Activated CD4-positive, alpha-beta T cell treated with anti-CD3 and anti-CD28 coated beads, Interleukin-2, amount 10 ng/mL, durations not matched to agents 24 days and 14 days (primary cell): ENCODE measurements around the gene KIAA0513. TPM values are rescaled to one million over a fixed set of nuclear protein-coding genes. Genes with fewer than 3 reads are reported as not detected.

Experiments
- DNase-seq: peaks from one replicate; pipeline ENCODE4 v3.0.0; 2022
- H3K27ac Mint-ChIP-seq: one replicate; pipeline ENCODE4 v1.8.0; 2022; ENCODE audit warnings: mild to moderate bottlenecking, mixed read lengths
- H3K27me3 Mint-ChIP-seq: one replicate; pipeline ENCODE4 v1.8.0; 2022; ENCODE audit warnings: mixed read lengths
- H3K36me3 Mint-ChIP-seq: one replicate; pipeline ENCODE4 v1.8.0; 2022; ENCODE audit warnings: low read depth, mild to moderate bottlenecking, mixed read lengths
- H3K4me1 Mint-ChIP-seq: one replicate; pipeline ENCODE4 v1.8.0; 2021; ENCODE audit warnings: mixed read lengths
- H3K4me3 Mint-ChIP-seq: one replicate; pipeline ENCODE4 v1.8.0; 2022; ENCODE audit warnings: mild to moderate bottlenecking, moderate library complexity, mixed read lengths
- H3K9me3 Mint-ChIP-seq: one replicate; pipeline ENCODE4 v1.8.0; 2021; ENCODE audit warnings: mixed read lengths
- intact Hi-C: fragments of 100-400 bp; cut with micrococcal nuclease; formaldehyde crosslinking; loops from one replicate; pipeline ENCODE4 v1.15.1; 2023
- total RNA-seq: library from RNA; stranded (reverse); gene quantifications from 2 replicates; pipeline ENCODE4 v1.2.3, GENCODE V29; 2022

The KIAA0513 gene
- total RNA-seq, 1 donor from 2014 or later: 12.1 TPM

DNA sequence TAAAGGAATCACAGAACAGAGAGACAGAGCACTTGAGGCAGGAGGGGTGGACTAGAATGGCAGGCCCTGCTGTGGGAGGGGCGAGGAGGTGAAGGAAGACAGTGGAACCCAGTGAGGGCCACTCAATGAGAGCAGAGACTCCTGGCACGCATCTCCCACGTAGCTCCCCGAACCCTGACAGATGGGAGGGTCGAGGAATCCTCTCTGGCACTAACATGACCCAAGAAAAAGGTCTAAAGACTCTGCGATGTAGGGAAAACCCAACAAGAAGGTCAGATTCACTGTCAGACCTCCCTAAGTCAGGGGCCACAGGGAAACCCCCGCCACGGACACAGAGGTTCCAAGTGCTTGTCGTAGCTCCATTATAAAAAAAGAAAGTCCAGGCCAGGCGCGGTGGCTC lies 31.2 kb upstream of the KIAA0513 start:
- Mint-ChIP-seq H3K9me3 (no peaks in the 10 kb centered on the region), H3K36me3 (peaks cover 30% of the 10 kb centered on the region), H3K27ac (peak overlapping the region; percentile 38), H3K4me1 (peaks cover 13% of the 10 kb centered on the region), H3K4me3 (no peak overlapping the region), H3K27me3 (no peaks in the 10 kb centered on the region)
- intact Hi-C loops: no loop called here
- no peak for DNase-seq

DNA sequence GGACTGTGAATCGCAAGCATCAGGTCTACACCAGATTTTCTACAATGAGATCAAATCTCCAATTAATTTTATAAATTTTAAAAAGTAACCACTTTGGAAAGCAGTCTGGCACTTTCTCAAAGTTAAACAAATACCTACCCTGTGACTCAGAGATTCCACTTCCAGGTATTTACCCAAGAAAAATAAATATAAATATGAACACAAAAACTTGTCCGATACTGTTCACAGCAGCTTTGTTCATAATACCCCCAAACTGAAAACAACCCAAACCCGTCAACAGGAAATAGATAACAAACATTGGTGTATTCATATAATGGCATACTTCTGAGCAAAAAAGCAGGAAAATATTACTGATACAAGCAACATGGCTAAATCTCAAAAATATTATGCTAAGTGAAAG lies 28.4 kb upstream of the KIAA0513 start:
- Mint-ChIP-seq H3K27me3 (no peaks in the 10 kb centered on the region), H3K4me3 (no peak overlapping the region), H3K27ac (no peak overlapping the region), H3K36me3 (peaks cover 25% of the 10 kb centered on the region), H3K9me3 (no peaks in the 10 kb centered on the region), H3K4me1 (peaks cover 30% of the 10 kb centered on the region)
- intact Hi-C loops: no loop called here
- DNase-seq: no peak

DNA sequence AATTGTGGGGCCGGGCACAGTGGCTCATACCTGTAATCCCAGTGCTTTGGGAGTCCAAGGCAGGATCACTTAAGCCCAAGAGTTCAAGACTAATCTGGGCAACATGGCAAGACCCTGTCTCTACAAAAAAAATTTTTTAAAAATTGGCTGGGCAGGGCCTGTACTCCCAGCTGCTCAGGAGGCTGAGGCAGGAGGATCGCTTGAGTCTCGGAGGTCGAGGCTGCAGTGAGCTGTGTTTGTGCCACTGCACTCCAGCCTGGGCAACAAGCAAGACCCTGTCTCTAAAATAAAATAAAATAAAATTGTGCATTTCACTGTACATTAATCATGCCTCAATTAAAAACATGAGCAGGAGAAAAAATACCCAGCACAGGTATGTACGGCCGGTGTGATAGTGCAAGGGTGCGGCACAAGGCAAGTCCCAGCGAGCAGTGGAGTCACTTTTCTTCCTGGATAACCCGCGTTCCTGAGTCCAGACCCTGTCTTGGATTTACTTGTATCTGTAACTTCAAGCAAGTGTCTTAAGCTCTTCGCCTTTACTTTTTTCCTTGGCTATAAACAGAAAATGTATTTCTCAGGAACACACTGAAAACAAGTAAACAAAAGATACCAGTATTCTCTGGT lies 27.6 kb upstream of the KIAA0513 start:
- H3K27me3 Mint-ChIP-seq: no peaks in the 10 kb centered on the region

DNA sequence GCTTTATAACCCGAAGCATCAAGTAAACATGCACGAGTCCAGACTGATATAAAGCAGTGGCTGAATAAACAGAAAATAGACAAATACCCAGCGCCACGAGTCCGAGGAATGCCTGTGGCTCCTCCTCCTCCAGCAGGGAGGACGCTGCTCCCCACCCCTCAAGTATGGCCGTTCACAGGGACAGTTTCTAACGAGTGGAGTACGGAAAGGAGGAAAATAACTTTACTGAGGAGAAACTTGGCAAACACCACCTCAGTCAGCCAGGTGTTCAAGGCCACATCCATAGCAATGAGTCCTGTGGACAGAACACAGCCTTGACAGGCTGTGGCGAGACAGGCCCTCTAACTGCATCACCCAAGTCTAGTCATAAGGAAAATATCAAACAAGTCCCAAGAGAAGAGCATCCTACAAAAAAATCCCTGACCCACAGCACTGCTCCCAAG lies 25.5 kb upstream of the KIAA0513 start:
- DNase-seq: no peak
- Mint-ChIP-seq H3K4me3 (peak overlapping the region; percentile 60), H3K4me1 (peaks cover 39% of the 10 kb centered on the region), H3K27ac (peak overlapping the region; percentile 56), H3K9me3 (no peaks in the 10 kb centered on the region), H3K36me3 (peaks cover 18% of the 10 kb centered on the region), H3K27me3 (no peaks in the 10 kb centered on the region)
- intact Hi-C loops: no loop called here

More for the DNA sequence above, 27.6 kb upstream of the KIAA0513 start:
- Mint-ChIP-seq H3K9me3 (no peaks in the 10 kb centered on the region), H3K4me3 (no peak overlapping the region), H3K4me1 (peaks cover 34% of the 10 kb centered on the region), H3K27ac (no peak overlapping the region), H3K36me3 (peaks cover 24% of the 10 kb centered on the region)
- intact Hi-C loops: no loop called here
- DNase-seq: no peak

DNA sequence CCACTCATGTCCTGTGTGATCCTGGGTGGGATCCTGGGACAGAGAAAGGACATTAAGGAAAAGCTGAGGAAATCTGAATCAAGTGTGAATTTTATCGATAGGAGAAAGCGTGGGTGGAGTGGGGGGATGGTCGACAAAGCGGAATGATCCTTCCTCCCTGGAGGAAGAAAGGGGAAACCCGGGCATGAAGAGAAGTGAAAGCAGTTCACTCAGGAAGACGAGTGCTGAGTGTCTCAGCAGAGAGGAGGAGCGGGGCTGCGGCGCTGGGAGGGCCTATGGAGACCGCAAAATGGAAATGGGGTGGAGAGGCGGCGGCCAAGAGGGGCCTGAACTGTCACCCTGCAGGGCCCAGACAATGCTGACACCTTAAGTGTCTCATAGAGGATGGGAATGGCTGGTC lies 25.0 kb upstream of the KIAA0513 start:
- peak; percentile 69 for DNase-seq
- Mint-ChIP-seq H3K4me1 (peaks cover 44% of the 10 kb centered on the region), H3K27me3 (no peaks in the 10 kb centered on the region), H3K36me3 (peaks cover 21% of the 10 kb centered on the region), H3K4me3 (peak overlapping the region; percentile 60), H3K9me3 (no peaks in the 10 kb centered on the region), H3K27ac (peak overlapping the region; percentile 68)
- intact Hi-C loops: no loop called here

DNA sequence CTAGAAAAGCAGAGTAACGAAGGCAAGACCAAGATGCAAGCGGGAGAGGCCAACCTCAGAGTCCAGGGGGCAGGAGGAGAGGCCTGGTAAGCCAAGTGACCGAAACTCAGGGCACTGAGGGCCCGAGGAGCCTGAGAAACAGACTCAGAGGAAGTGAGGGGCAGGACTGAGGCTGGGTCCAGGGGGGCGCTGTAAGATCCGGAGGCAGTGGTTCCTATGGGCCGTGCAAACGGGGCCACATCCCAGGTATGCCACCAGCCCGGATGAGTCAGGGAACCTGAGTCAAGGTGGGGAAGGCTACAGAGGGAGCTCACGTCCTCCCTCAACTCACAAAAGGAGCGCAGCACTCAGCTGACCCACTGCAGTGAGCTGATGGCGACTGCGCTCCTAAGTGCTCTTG lies 24.5 kb upstream of the KIAA0513 start:
- intact Hi-C loops: no loop called here
- H3K9me3 Mint-ChIP-seq: no peaks in the 10 kb centered on the region
- no peak for DNase-seq
- H3K36me3 Mint-ChIP-seq: peaks cover 21% of the 10 kb centered on the region
- H3K27me3 Mint-ChIP-seq: no peaks in the 10 kb centered on the region
- H3K27ac Mint-ChIP-seq: peak overlapping the region; percentile 68
- peak overlapping the region; percentile 60 for H3K4me3 Mint-ChIP-seq
- peaks cover 44% of the 10 kb centered on the region for H3K4me1 Mint-ChIP-seq

DNA sequence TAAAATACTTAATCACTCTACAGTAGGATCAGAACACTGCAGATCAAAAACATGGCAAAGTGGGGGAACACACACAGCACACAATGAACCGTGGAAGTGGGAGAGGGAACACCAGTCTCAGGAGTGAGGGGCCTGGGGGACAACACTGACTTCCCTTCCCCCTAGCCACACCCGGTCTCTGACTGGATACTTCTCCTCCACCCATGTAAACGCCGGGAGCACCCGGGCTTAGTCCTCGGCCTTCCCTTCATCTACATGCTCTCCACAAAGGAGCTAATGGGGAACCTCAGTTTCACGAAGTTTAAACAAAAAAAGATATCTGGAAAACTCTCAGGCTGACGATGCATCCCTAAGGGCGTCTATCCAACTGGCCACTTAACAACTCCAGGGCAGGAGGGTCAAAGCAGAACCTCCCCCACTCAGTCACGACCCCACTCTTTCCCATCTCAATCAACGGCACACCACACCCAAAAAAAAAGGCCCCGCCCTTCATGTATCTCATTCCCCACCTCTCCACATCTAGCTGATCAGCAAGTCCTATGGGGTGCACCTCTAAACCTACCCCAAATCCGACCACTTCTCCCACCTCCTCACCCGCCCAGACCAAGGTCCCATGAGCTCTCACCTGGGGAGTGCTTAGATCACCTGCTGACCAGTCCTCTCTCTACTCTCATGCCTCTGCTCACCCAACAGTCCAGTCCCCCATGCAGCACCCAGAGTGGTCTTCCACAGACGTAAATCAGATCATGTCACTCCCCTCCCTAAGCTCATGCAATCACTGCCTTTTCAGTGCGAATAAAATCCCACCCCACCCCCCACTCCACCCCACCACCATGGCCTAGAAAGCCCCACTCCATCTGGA lies 23.6 kb upstream of the KIAA0513 start:
- H3K27ac Mint-ChIP-seq: no peak overlapping the region
- intact Hi-C loops: no loop called here
- no peak overlapping the region for H3K4me3 Mint-ChIP-seq
- no peak for DNase-seq
- H3K9me3 Mint-ChIP-seq: no peaks in the 10 kb centered on the region
- H3K4me1 Mint-ChIP-seq: peaks cover 44% of the 10 kb centered on the region
- H3K36me3 Mint-ChIP-seq: peaks cover 19% of the 10 kb centered on the region
- H3K27me3 Mint-ChIP-seq: no peaks in the 10 kb centered on the region

DNA sequence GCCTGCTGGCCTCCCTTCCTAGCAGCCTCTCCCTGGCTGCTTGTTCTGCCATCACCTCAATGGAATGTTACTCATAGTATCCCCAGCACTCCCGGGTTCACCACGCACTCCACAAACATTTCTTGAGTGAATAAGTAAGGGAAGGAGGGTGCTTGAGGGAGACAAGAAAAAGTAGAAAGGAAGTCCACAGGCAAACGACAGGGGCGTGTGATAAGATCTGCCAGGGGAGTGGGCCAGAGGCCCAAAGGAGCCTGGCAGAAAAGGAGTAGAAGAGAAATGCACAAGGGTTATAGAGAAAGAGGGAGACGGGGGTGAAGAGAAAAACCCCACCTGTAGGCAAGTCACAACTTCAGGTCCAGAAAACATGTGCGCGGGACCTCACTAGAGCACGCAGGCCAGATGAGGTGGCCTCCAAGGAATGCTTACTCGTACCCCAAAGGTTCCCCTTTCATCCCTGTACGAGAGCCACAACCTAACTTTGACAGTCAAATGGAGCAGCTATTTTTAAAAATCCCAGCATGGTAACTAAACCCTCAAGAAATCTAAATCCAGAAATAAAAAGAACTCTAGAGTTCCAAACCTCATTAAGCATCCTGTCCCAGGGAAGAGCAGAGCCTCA lies 22.9 kb upstream of the KIAA0513 start:
- DNase-seq: no peak
- Mint-ChIP-seq H3K4me1 (peaks cover 42% of the 10 kb centered on the region), H3K9me3 (no peaks in the 10 kb centered on the region), H3K4me3 (no peak overlapping the region), H3K27ac (peak overlapping the region; percentile 30), H3K36me3 (peaks cover 14% of the 10 kb centered on the region), H3K27me3 (no peaks in the 10 kb centered on the region)
- intact Hi-C loops: no loop called here

DNA sequence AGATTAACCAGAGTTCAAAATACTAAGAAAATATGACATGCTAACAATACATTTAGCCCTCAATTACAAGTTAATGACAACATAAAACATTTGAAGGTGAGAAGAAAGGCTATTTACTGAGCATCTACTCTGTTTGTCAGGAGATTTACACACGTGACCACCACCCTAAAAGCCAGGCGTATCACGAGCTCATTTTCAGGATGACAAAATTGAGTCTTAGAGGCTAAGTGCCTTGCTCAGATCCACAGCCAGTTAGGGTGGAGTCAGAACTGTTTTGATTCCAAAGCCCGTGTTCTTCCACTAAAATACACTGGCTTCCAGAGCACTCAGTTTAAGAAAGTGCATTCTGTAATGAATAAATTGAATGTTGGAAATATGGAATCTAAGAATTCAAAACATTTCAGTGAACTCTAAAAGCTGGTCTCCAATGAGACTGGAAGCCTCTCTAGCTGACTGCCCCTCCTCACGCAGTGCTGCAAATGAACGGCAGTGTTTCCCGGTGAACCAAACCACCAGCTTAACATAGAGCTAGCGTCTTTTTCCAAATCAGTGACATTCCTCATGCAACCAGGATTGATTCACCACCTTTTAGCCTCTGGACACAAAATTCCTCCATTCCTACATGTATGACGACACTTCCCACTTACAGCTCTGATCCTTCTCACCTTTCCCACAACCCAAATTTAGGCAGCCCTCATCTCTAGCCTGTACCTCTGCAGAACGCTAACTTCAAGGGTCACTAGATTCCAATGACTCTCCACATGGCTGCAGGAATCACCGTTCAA lies 22.1 kb upstream of the KIAA0513 start:
- intact Hi-C loops: no loop called here
- Mint-ChIP-seq H3K36me3 (peaks cover 14% of the 10 kb centered on the region), H3K9me3 (no peaks in the 10 kb centered on the region), H3K27ac (no peak overlapping the region), H3K4me1 (peaks cover 48% of the 10 kb centered on the region), H3K4me3 (no peak overlapping the region), H3K27me3 (no peaks in the 10 kb centered on the region)
- DNase-seq: no peak

DNA sequence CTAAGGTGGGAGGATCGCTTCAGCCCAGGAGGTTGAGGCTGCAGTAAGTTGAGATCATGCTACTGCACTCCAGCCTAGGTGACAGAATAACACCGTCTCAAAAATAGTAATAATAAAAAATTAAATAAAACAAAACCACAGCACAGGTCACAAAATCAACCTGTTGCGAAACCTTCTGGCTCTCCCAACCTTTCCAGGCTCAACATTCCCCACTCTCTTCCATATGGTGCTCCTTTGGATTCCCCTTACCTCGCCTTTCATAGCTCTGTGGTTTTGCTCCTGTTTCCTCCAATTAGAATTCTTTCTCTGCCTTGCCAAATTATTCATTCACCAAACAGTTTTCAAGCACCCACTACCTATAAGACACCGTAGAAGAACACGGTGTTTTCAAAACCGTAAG lies 21.0 kb upstream of the KIAA0513 start:
- Mint-ChIP-seq H3K9me3 (no peaks in the 10 kb centered on the region), H3K4me1 (peaks cover 50% of the 10 kb centered on the region), H3K27me3 (no peaks in the 10 kb centered on the region), H3K27ac (no peak overlapping the region), H3K4me3 (no peak overlapping the region), H3K36me3 (peaks cover 14% of the 10 kb centered on the region)
- no peak for DNase-seq
- intact Hi-C loops: no loop called here

DNA sequence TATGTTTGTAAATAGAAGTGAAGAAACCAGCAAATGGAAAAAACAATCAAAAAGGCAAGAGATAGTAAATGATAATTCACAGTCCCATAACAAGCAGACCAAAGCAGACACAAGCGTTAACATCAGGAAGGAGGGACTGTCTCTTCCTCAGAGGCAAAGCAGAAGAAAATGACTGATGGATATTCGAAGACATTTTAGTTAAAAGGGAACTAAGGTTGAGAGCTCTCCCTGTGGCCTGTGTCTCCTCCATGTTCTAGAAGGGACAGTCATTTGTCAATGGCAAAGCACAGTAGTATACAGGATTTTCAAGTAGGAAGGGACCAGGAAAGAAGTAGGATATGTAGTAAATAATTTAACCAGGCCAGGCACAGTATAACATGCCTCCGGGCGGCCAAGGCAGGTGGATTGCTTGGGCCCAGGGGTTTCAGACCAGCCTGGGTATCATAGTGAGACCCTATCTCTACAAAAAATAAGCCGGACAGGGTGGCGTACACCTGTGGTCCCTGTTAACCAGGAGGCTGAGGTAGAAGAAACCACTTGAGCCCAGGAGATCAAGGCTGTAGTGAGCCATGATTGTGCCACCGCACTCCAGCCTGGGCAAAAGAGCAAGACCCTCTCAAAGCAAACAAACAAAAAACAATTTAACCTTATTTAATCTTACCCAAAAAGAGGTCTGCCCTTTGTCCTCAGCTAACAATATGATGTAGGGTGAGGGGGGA lies 19.9 kb upstream of the KIAA0513 start:
- Mint-ChIP-seq H3K4me3 (no peak overlapping the region), H3K27ac (no peak overlapping the region)
- intact Hi-C loops: no loop called here

DNA sequence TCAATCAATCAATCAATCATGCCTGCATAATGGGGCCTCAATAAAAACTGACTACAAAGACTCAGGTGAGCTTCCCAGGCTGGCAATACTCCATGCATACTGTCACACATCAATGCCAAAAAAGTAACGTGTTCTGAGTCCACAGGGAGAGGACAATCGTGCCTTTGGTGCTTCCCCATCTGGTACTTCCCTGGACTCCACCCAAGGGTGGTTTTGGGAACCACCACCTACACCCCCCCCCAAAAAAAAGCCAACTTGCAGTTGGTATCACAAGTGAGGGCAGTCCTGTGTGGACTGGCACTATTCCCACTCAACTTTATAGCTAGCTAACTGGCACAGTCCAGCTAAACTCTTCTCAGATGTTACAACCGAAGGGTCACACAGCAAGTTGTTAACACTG lies 19.3 kb upstream of the KIAA0513 start:
- DNase-seq: no peak
- no peak overlapping the region for H3K4me3 Mint-ChIP-seq
- H3K27me3 Mint-ChIP-seq: no peaks in the 10 kb centered on the region
- peaks cover 42% of the 10 kb centered on the region for H3K4me1 Mint-ChIP-seq
- intact Hi-C loops: no loop called here
- no peaks in the 10 kb centered on the region for H3K9me3 Mint-ChIP-seq
- H3K36me3 Mint-ChIP-seq: peaks cover 15% of the 10 kb centered on the region
- H3K27ac Mint-ChIP-seq: no peak overlapping the region

More for the DNA sequence above, 19.9 kb upstream of the KIAA0513 start:
- H3K9me3 Mint-ChIP-seq: no peaks in the 10 kb centered on the region
- peaks cover 45% of the 10 kb centered on the region for H3K4me1 Mint-ChIP-seq
- no peak for DNase-seq
- H3K36me3 Mint-ChIP-seq: peaks cover 15% of the 10 kb centered on the region
- H3K27me3 Mint-ChIP-seq: no peaks in the 10 kb centered on the region

DNA sequence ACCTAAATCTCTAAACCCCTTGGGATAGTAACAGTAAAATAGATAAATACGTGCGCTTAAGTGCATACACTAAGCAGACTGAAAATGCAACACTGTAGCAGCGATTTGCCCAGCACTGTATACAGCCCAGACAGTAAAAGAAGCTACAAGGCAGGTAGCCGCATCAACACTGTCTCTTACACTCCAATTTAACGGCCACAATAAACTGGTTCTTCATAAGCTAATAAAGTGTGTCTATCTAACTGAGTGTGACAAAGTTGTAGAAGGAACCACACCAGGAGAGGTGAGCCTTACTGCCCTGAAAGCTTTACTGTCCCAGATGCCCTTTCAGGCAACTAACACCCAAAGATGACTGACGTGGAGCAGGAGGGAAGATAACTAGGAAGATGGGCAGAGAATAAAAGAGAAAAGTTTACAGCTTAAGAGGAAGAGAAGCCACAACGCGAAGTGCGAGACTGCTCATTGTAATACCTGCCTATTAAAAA lies 17.1 kb upstream of the KIAA0513 start:
- H3K36me3 Mint-ChIP-seq: peaks cover 12% of the 10 kb centered on the region
- H3K4me1 Mint-ChIP-seq: peaks cover 28% of the 10 kb centered on the region
- H3K4me3 Mint-ChIP-seq: peak overlapping the region; percentile 94
- peak overlapping the region; percentile 95 for H3K27ac Mint-ChIP-seq
- H3K27me3 Mint-ChIP-seq: peaks cover 4% of the 10 kb centered on the region
- DNase-seq: no peak
- intact Hi-C loops: no loop called here
- H3K9me3 Mint-ChIP-seq: no peaks in the 10 kb centered on the region
